GM13977 (cell line): ENCODE results near the gene CACNA1I.

Experiments
- DNase-seq: peaks from one replicate; pipeline ENCODE4 v3.0.0; 2012; ENCODE audit warnings: low spot score
- in situ Hi-C: fragments of 300-500 bp; cut with MboI; formaldehyde crosslinking; loops from one replicate; pipeline ENCODE4 v1.12.0; 2022; ENCODE audit warnings: low sequenced_read_pairs, low pct_unique_long_range_greater_than_20kb, mixed read lengths, inconsistent platforms; ENCODE audit not compliant: unreplicated experiment
- TF ChIP-seq, protein P1 (sequence below): IDR thresholded peaks from 2 replicates; pipeline ENCODE4 v1.5.1; 2012; ENCODE audit warnings: mild to moderate bottlenecking, control low read depth; ENCODE audit not compliant: insufficient read depth; ENCODE audit errors: extremely low read depth, missing control alignments

The CACNA1I gene

DNA sequence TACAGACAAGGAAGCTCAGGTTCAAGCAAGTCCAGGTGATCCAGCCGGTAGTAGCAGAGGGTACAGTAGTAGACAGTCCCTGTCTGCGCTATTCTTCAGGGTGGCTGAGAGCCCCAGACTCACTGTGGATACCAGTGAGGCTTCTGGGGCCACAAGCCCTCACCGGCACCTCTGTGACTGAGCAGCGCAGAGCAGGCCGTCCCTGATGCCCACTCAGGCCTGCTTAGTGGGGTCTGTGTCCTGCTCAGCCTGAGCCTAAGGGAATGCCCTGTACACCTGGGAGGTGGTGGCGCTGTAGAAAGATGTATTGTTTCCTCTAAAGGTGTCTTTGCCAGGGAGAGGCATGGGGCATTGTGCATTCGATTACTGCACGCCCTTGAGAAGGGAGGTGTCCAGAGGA, 143.8 kb downstream of the CACNA1I start:
- TF ChIP-seq, protein P1, sequence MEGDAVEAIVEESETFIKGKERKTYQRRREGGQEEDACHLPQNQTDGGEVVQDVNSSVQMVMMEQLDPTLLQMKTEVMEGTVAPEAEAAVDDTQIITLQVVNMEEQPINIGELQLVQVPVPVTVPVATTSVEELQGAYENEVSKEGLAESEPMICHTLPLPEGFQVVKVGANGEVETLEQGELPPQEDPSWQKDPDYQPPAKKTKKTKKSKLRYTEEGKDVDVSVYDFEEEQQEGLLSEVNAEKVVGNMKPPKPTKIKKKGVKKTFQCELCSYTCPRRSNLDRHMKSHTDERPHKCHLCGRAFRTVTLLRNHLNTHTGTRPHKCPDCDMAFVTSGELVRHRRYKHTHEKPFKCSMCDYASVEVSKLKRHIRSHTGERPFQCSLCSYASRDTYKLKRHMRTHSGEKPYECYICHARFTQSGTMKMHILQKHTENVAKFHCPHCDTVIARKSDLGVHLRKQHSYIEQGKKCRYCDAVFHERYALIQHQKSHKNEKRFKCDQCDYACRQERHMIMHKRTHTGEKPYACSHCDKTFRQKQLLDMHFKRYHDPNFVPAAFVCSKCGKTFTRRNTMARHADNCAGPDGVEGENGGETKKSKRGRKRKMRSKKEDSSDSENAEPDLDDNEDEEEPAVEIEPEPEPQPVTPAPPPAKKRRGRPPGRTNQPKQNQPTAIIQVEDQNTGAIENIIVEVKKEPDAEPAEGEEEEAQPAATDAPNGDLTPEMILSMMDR: no peak
- in situ Hi-C loops: no loop called here
- no peak for DNase-seq

DNA sequence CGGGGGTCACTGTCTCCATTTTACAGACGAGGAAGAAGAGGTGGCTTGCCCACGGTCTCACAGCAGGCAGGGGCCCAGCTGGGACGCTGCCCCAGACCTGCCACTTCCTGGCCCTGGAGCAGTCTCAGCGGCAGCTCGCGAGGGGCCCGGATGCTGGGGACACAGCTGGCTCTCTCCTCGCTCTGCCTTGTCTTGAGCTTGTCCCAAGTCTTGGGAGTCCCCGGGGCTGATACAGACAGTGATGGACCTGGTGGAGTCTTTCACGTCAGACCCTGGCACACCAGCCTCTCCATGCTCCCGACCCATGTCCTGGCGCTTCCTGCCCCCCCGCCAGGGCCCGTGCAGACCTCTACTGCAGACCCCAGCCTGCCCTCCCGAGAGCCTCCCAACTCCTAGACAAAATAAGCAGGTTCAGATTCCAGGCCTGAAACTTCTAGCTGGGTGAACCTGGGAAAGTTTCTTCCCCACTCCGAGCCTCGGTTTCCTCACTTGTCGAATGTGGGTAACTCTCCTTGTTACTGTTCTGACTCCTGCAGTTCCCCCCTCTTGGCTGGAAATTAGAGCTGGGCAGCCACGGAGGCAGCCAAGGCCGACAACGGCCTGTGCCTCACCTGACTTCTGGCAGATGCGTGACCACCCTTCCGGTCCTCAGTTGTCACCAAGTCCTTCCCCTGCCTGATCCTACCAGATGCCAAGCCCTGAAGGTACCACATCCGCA, 145.4 kb downstream of the CACNA1I start:
- TF ChIP-seq, protein P1: no peak
- DNase-seq: no peak
- in situ Hi-C loops: no loop called here

DNA sequence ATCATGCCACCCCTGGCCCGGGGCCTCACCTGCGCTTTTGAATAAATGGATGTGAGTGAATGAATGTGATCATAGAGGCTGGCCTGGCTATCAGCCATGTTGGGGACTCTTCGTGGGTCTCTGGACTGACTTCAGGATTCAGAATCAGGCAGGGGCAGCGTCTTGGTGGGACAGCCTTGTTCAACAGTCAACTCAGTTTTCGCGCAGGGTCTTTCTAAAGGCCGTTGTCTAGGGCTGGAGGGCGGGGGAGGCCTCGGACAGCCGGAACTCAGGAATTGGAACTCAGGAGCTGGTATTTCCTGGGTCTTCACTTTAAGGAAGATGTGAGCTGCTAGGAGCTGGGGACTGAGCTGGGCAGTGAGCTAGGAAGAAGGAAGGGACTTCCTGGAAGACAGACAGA, 146.0 kb downstream of the CACNA1I start:
- DNase-seq: no peak
- TF ChIP-seq, protein P1: no peak
- in situ Hi-C loops: no loop called here

DNA sequence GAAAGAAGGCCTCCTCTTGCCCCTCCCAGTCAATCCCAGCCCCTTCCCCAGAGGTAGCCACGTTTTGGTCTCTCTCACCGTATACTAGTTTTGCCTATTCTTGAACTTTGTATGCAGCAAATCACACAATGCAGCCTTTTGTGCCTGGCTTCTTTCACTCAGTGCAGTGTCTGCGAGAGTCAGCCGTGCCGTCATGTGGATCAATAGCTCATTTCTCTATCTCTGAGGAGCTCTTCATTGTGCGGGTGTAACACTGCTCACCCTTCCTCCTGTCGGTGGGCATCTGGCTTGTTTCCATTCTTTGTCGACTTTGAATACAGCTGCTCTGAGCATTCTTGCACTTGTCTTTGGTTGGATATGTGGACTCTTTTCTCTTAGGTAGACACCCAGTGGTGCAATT, 146.5 kb downstream of the CACNA1I start:
- TF ChIP-seq, protein P1: no peak
- DNase-seq: no peak
- in situ Hi-C loops: no loop called here

DNA sequence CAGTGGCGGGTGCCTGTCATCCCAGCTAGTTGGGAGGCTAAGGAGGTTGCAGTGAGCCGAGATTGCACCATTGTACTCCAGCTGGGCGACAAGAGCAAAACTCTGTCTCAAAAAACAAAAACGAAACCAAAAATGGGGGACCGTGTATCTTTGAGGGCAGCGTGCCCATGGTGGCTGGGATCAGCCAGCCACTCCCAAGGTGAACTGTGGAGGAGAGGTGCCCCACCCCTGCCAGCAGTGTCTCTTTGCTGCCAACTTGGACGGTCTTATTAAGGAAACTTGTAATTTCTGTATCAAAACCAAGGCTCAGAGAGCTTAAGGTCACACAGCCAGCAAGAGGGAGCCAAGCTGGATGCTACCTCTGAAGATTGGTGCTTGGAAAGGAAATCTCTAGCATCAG, 147.7 kb downstream of the CACNA1I start:
- TF ChIP-seq, protein P1: no peak
- no peak for DNase-seq
- in situ Hi-C loops: no loop called here

DNA sequence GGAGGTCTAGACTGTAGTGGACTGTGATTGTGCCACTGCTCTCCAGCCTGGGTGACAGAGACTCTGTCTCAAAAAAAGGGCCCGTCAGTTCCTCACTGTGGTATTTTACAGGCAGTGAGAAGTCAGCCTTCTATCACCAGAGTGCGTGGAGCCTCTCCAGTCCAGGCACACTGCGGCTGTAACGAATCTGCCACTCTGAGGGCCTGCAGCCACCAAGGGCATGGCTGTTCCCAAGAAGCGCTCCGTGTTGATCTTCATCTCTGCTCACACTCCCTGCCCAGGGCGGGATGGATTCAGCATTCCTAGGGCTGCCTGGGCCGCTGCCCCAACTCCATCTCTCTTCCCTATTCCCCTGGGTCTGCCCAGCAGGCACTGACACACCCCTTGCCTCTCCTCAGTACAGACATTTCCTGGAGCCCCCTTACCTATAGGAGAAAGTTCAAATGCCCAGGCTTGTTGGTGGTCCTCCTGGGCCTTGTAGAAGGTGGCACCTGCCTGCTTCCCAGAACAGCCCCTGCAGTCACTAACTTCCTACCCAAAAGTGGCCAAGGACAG, 148.4 kb downstream of the CACNA1I start:
- TF ChIP-seq, protein P1: no peak
- in situ Hi-C loops: no loop called here
- no peak for DNase-seq
